ENCODE results near the gene TMA7B.

The TMA7B gene

GRCh38 chr22:39999144-39999757 is 39.1 kb downstream of the TMA7B start:
- H3K9ac ChIP-seq = no peak overlapping the region
- TF ChIP-seq CTCF (IDR thresholded peaks at IDR 0.05) = no peak
- H3K27me3 ChIP-seq (ENCODE audit: control insufficient read depth, insufficient read depth, low read length) = no peaks in the 10 kb centered on the region
- no peak overlapping the region for H3K4me3 ChIP-seq (ENCODE audit: low read depth, low read length)
- H3K4me1 ChIP-seq = no peaks in the 10 kb centered on the region
- no peaks in the 10 kb centered on the region for H3K9me3 ChIP-seq (ENCODE audit: control insufficient read depth, low read length)
- no peaks in the 10 kb centered on the region for H3K79me2 ChIP-seq
- H3K4me2 ChIP-seq (ENCODE audit: low read length) = no peak overlapping the region
- no peak overlapping the region for H3K27ac ChIP-seq
- H2AFZ ChIP-seq = no peak overlapping the region
- no peaks in the 10 kb centered on the region for H3K36me3 ChIP-seq (ENCODE audit: control insufficient read depth, insufficient read depth, low read length)

- no peak overlapping the region for H3K4me2 ChIP-seq (ENCODE audit: low read length)
- H3K9me3 ChIP-seq (ENCODE audit: control insufficient read depth, low read length) = no peaks in the 10 kb centered on the region
- H3K4me1 ChIP-seq = no peaks in the 10 kb centered on the region
- H3K36me3 ChIP-seq (ENCODE audit: control insufficient read depth, insufficient read depth, low read length) = no peaks in the 10 kb centered on the region
- no peak overlapping the region for H3K9ac ChIP-seq
- H3K27me3 ChIP-seq (ENCODE audit: control insufficient read depth, insufficient read depth, low read length) = no peaks in the 10 kb centered on the region
- TF ChIP-seq CTCF (IDR thresholded peaks at IDR 0.05) = no peak
- no peak overlapping the region for H3K27ac ChIP-seq
- no peaks in the 10 kb centered on the region for H3K79me2 ChIP-seq
- no peak overlapping the region for H2AFZ ChIP-seq
- H3K4me3 ChIP-seq (ENCODE audit: low read depth, low read length) = no peak overlapping the region
Measured at GRCh38 chr22:40000171-40000570, 40.0 kb downstream of the TMA7B start.

- TF ChIP-seq CTCF (IDR thresholded peaks at IDR 0.05) = no peak
- no peaks in the 10 kb centered on the region for H3K4me1 ChIP-seq
- no peaks in the 10 kb centered on the region for H3K36me3 ChIP-seq (ENCODE audit: control insufficient read depth, insufficient read depth, low read length)
- H3K27me3 ChIP-seq (ENCODE audit: control insufficient read depth, insufficient read depth, low read length) = no peaks in the 10 kb centered on the region
- no peaks in the 10 kb centered on the region for H3K79me2 ChIP-seq
- H3K9me3 ChIP-seq (ENCODE audit: control insufficient read depth, low read length) = no peaks in the 10 kb centered on the region
- no peak overlapping the region for H3K4me2 ChIP-seq (ENCODE audit: low read length)
- no peak overlapping the region for H2AFZ ChIP-seq
- H3K9ac ChIP-seq = no peak overlapping the region
- H3K27ac ChIP-seq = no peak overlapping the region
- H3K4me3 ChIP-seq (ENCODE audit: low read depth, low read length) = no peak overlapping the region
Measured at GRCh38 chr22:40001106-40001505, 40.9 kb downstream of the TMA7B start.

- H3K9ac ChIP-seq = no peak overlapping the region
- H3K4me3 ChIP-seq (ENCODE audit: low read depth, low read length) = no peak overlapping the region
- no peak overlapping the region for H3K27ac ChIP-seq
- H3K4me2 ChIP-seq (ENCODE audit: low read length) = no peak overlapping the region
- H3K27me3 ChIP-seq (ENCODE audit: control insufficient read depth, insufficient read depth, low read length) = no peaks in the 10 kb centered on the region
- H3K36me3 ChIP-seq (ENCODE audit: control insufficient read depth, insufficient read depth, low read length) = no peaks in the 10 kb centered on the region
- H3K9me3 ChIP-seq (ENCODE audit: control insufficient read depth, low read length) = no peaks in the 10 kb centered on the region
- peaks cover 3% of the 10 kb centered on the region for H3K4me1 ChIP-seq
- H3K79me2 ChIP-seq = no peaks in the 10 kb centered on the region
- TF ChIP-seq CTCF (IDR thresholded peaks at IDR 0.05) = no peak
- H2AFZ ChIP-seq = no peak overlapping the region
Measured at GRCh38 chr22:40001800-40002577, 41.8 kb downstream of the TMA7B start.

Measured in parathyroid adenoma (tissue), 2 donors.